NAMALWA (cell line): ENCODE results near the gene LPIN1.
"Not testable (repeated sequence)": the region's sequence is repeated elsewhere in the genome, so short reads cannot be mapped to it uniquely, and the experiment has no call there.

Experiments used
- DNase-seq: peaks from one replicate; pipeline ENCODE4 v3.0.0-alpha.2; 2015; ENCODE audit warnings: low spot score

The LPIN1 gene

GRCh38 chr2:11744631-11745394, 1.6 kb upstream of the LPIN1 start:
- peak; percentile 39 for DNase-seq

GRCh38 chr2:11745613-11746375, 638 bp upstream of the LPIN1 start:
- DNase-seq: no peak

- DNase-seq: peak; percentile 55
These were observed 501 bp downstream of the LPIN1 start for GRCh38 chr2:11746807-11747459.

- peak; percentile 45 for DNase-seq
These were observed 1.8 kb downstream of the LPIN1 start for GRCh38 chr2:11748018-11748860.

- DNase-seq: peak; percentile 52
These were observed 2.6 kb downstream of the LPIN1 start for GRCh38 chr2:11748861-11749645.

GRCh38 chr2:11749646-11750349, 3.4 kb downstream of the LPIN1 start:
- DNase-seq: peak; percentile 66

GRCh38 chr2:11750422-11750821, 4.0 kb downstream of the LPIN1 start:
- peak; percentile 87 for DNase-seq

- peak; percentile 25 for DNase-seq
These were observed 4.5 kb downstream of the LPIN1 start for GRCh38 chr2:11750917-11751316.

GRCh38 chr2:11752906-11753305, 6.5 kb downstream of the LPIN1 start:
- DNase-seq: no peak

GRCh38 chr2:11753452-11753885, 7.0 kb downstream of the LPIN1 start:
- peak; percentile 94 for DNase-seq

- DNase-seq: peak; percentile 70
These were observed 7.7 kb downstream of the LPIN1 start for GRCh38 chr2:11753886-11754699.

- peak; percentile 48 for DNase-seq
These were observed 8.2 kb downstream of the LPIN1 start for GRCh38 chr2:11754700-11755015.

GRCh38 chr2:11757101-11757500, 10.7 kb downstream of the LPIN1 start:
- DNase-seq: no peak

- DNase-seq: no peak
These were observed 11.8 kb downstream of the LPIN1 start for GRCh38 chr2:11758187-11758586.

GRCh38 chr2:11758647-11759046, 12.2 kb downstream of the LPIN1 start:
- no peak for DNase-seq

GRCh38 chr2:11759182-11759975, 12.9 kb downstream of the LPIN1 start:
- DNase-seq: not testable (repeated sequence)

GRCh38 chr2:11761259-11761658, 14.8 kb downstream of the LPIN1 start:
- no peak for DNase-seq

- DNase-seq: no peak
These were observed 15.6 kb downstream of the LPIN1 start for GRCh38 chr2:11762031-11762430.
